T-helper 1 cell treated with Interleukin-12 subunit alpha and Interleukin-12 subunit beta and Interleukin-4 antibody, amounts not matched to agents 30 ng/mL and 1 ng/mL, for 36 hours (primary cell): ENCODE results near the gene TBC1D14. TPM values are rescaled to one million over a fixed set of nuclear protein-coding genes. Genes with fewer than 3 reads are reported as not detected.

Source experiments
- intact Hi-C: fragments of 100-400 bp; cut with micrococcal nuclease; formaldehyde crosslinking; loops from one replicate; pipeline ENCODE4 v1.15.1; 2024
- total RNA-seq: library from RNA; stranded (reverse); gene quantifications from 2 replicates; pipeline ENCODE4 v1.2.3, GENCODE V29; 2022

Gene TBC1D14
- total RNA-seq, 1 donor from 2014 or later = 76.7 TPM

DNA sequence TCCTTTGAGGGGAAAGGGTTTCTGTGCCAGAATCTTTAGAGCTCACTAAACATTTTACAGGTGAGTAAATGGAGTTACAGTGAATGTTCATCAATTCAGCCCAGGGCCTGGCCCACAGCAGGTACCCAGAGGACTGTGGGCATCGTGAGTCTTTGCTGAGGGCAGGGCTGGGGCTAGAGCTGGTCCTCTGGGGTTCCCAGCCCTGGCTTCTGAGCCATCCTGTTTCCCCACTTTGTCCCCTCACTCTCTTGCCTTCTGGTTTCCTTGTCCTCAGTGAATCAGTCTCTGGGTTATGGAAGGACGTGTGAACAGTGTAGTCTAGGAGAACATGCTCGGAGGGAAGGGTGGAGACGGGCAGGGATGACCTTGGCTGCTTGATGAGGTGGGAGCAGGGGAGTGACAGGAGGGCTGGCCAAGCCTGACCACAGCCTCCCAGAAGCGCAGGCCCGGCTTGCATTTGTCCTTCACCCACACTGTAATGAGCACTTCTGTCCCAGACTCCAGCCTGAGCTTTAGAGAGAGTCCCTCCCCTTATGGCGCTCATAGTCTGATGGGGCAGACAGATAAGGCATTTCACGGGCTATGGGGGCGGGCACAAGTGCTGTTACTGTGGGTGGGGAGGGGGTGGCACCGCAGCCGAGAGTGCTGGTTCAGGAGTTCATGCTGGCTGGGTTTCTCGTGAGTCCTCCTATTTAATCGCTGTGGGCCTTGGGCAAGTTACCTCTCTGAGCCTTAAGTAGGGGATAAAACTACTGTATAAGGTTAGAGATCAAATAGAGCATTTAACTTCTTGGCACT lies 17.3 kb downstream of the TBC1D14 start:
- intact Hi-C loops = loop anchor here (1.0 to 5.0 kb wide), 6 partner anchors 9 to 115 kb away; partner anchors contain the start of genes TADA2B and TBC1D14

GRCh38 chr4:6928081-6928480 lies 18.5 kb downstream of the TBC1D14 start:
- intact Hi-C loops = loop anchor here (5.0 kb wide), 1 partner anchor 114 kb away; the partner anchor contains the start of gene TADA2B

DNA sequence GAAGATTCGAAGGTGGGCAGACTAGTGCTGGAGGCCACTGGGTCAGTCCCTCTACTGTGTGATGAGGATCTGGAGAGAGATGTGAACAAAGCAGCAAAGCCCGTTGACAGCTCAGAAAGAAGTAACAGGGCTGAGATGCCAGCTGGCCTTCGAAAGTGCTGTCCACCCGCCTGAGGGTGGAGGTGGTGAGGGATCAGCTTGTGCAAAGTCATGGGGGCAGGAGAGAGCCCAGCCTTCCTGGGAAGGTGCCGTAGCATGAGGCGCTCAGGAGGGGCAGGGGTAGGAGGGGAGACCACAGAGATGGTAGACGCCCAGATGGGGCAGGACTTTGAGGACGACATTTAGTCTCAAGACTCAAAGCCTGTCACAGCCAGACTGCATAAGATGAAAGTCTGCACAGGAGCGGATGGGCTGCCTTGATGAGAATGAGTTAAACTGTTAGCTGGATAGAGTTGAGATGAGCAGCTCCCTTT lies 19.7 kb downstream of the TBC1D14 start:
- intact Hi-C loops = loop anchor here (5.0 kb wide), 1 partner anchor 113 kb away; the partner anchor contains the start of gene TADA2B

- intact Hi-C loops = loop anchor here (5.0 kb wide), 1 partner anchor 112 kb away; the partner anchor contains the start of gene TADA2B
These were observed 20.3 kb downstream of the TBC1D14 start for GRCh38 chr4:6929812-6930464.

- intact Hi-C loops = no loop called here
These were observed 22.8 kb downstream of the TBC1D14 start for GRCh38 chr4:6932475-6932874.

GRCh38 chr4:6932918-6933317 lies 23.3 kb downstream of the TBC1D14 start:
- intact Hi-C loops = no loop called here

DNA sequence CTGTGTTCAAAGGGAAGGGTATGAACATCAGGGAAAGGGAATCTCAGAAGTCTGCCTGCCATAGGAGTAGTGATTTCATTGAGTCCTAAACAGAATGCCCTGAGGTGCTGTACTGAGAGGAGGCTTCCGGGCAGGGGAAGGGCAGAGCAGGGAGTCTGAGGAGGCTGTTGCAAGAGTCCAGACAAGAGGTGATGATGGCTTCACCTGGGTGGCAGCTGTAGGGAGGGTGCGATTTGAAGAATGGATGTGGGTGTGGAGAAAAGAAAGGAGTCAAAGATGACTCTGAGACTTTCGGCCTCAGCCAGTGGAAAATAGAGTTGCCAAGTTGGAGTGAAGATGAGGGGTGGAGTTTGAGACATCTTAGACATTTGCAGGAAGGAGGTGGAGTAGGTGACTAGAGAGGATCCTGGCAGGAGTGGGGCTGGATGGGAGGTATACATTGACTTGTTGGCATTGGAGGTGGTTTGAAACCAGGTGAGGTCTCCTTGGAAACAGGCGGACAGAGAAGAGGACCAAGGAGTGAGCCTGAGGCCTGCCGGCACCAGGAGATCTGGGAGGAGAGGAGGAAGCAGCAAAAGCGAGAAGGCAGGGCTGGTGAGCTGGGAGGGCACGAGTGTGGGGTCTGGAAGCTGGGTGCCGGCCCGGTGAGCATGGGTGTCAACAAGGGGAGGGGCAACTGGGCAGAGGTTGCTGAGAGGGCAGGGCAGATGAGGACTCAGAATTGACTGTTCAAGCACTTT lies 24.2 kb downstream of the TBC1D14 start:
- intact Hi-C loops = no loop called here

DNA sequence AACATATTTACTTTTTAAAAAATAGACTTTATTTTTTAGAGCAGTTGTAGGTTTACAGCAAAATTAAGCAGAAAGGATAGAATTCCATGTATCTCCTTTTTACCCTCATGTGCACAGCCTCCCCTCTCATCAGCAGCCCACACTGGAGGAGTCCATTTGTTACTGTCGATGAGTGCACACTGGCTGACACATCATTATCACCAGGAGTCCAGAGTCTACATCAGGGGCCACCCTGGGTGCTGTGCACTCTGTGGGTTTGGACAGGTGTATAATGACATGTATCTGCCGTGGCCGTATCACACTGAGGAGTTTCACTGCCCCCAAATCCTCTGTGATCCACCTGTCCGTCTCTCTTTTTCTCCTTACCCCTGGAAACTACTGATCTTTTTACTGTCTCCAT lies 26.3 kb downstream of the TBC1D14 start:
- intact Hi-C loops = no loop called here

GRCh38 chr4:6937201-6937600 lies 27.6 kb downstream of the TBC1D14 start:
- intact Hi-C loops = no loop called here

GRCh38 chr4:6937754-6938153 lies 28.1 kb downstream of the TBC1D14 start:
- intact Hi-C loops = no loop called here

DNA sequence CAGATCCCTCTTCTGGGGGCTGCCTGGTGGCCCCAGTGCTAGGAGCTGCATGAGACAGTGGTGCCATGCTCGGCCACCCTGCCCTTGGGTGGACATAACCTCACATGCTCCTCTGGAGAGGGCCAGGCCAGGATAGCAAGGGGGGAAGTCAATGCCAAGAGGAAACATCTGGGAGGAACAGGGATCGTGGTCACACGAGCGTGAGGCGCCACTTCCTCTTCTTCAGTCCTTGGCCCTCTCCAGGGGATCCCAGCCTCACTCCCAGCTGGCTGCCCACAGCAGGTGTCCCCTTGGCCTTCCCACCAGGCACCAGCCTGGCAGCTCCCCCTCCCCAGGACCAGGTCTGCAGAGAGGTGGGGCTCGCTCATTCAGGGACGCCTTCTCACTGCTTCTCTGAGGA lies 28.6 kb downstream of the TBC1D14 start:
- intact Hi-C loops = no loop called here

- intact Hi-C loops = no loop called here
These were observed 29.1 kb downstream of the TBC1D14 start for GRCh38 chr4:6938647-6939271.

GRCh38 chr4:6939761-6940743 lies 30.4 kb downstream of the TBC1D14 start:
- intact Hi-C loops = no loop called here

DNA sequence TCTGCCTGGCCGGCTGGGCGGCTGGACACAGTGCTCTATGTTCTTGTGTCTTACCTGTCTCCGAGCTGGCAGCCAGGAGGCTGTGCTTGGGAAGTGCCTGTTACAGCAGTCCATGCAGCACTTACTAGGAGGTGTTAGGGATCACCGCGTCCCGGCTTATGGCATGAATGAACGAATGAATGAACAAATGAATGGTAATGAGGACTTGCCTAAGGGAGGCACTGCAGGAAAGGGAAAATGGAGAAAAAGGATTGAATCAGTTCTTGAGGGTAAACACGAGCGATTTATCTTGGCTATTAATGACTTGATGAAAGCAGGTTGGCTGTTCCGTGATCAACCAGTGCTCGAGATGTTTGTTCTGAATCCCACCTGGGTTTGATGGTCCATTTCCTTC lies 31.1 kb downstream of the TBC1D14 start:
- intact Hi-C loops = no loop called here

- intact Hi-C loops = loop anchor here (1.0 kb wide), 8 partner anchors 14 to 127 kb away; partner anchors contain the start of genes GRPEL1 and TBC1D14
These were observed 32.2 kb downstream of the TBC1D14 start for GRCh38 chr4:6941796-6942195.

DNA sequence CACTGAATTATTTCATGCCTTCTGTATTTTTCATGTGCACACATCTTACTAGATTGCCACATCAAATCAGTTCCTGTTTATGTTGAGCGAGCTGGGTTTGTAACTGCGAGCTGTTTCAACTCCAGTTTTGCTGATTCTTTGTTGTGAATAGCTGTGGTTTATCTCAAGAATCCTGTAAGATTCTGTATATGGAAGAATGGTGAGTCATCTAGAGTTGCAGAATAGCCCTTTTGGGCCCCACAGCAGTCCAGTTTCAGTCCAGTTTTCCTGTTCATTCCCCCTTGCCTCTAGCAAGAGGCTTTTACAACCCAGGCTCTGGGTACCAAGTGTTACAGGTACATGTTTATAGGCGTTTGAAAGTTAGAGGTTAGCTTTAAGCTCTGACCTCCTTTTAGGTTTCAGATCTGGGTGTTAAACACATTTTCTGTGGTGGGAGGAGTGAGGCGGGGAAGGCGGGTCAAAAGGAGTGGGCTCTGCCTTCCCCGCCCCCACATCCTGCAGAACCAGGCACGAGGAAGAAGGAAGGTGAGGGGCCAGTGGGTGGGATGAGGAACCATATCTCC lies 32.7 kb downstream of the TBC1D14 start:
- intact Hi-C loops = loop anchor here (1.0 kb wide), 8 partner anchors 15 to 126 kb away; partner anchors contain the start of genes GRPEL1 and TBC1D14

- intact Hi-C loops = no loop called here
These were observed 33.6 kb downstream of the TBC1D14 start for GRCh38 chr4:6943012-6943884.

- intact Hi-C loops = no loop called here
These were observed 34.2 kb downstream of the TBC1D14 start for GRCh38 chr4:6943885-6944225.
